ENCODE data around the gene DPEP2.

DPEP2 gene

GRCh38 chr16:67989322-67990017 lies 9.8 kb downstream of the DPEP2 start:
- no peaks in the 10 kb centered on the region for H3K9me3 ChIP-seq (ENCODE audit: control insufficient read depth, low read length)
- no peaks in the 10 kb centered on the region for H3K4me1 ChIP-seq (ENCODE audit: control insufficient read depth, insufficient read depth, low read length, poor library complexity, severe bottlenecking)
- no peak overlapping the region for H3K27ac ChIP-seq (ENCODE audit: low read depth, low read length, severe bottlenecking)
- H3K4me3 ChIP-seq (ENCODE audit: extremely low read depth, insufficient read depth, low read length, poor library complexity, severe bottlenecking), result no peak overlapping the region
- H3K36me3 ChIP-seq (ENCODE audit: control insufficient read depth, insufficient read depth, low read length), result no peaks in the 10 kb centered on the region
- 75 to 85% methylated on average over 5 to 8 of the region's 8 CpGs for WGBS, 2 experiments (ENCODE audit: insufficient coverage in 2 of 2)

GRCh38 chr16:67988675-67989074 lies 10.6 kb downstream of the DPEP2 start:
- 82 to 85% methylated on average over 3 of the region's 3 CpGs for WGBS, 2 experiments (ENCODE audit: insufficient coverage in 2 of 2)
- Histone ChIP-seq H3K27ac (ENCODE audit: low read depth, low read length, severe bottlenecking) (no peak overlapping the region), H3K4me3 (ENCODE audit: extremely low read depth, insufficient read depth, low read length, poor library complexity, severe bottlenecking) (no peak overlapping the region), H3K9me3 (ENCODE audit: control insufficient read depth, low read length) (no peaks in the 10 kb centered on the region), H3K4me1 (ENCODE audit: control insufficient read depth, insufficient read depth, low read length, poor library complexity, severe bottlenecking) (no peaks in the 10 kb centered on the region), H3K36me3 (ENCODE audit: control insufficient read depth, insufficient read depth, low read length) (no peaks in the 10 kb centered on the region)

- no peak overlapping the region for H3K27ac ChIP-seq (ENCODE audit: low read depth, low read length, severe bottlenecking)
- no peaks in the 10 kb centered on the region for H3K4me1 ChIP-seq (ENCODE audit: control insufficient read depth, insufficient read depth, low read length, poor library complexity, severe bottlenecking)
- no peaks in the 10 kb centered on the region for H3K36me3 ChIP-seq (ENCODE audit: control insufficient read depth, insufficient read depth, low read length)
- no peak overlapping the region for H3K4me3 ChIP-seq (ENCODE audit: extremely low read depth, insufficient read depth, low read length, poor library complexity, severe bottlenecking)
- H3K9me3 ChIP-seq (ENCODE audit: control insufficient read depth, low read length), result no peaks in the 10 kb centered on the region
- 91 to 95% methylated on average over 11 of the region's 11 CpGs for WGBS, 2 experiments (ENCODE audit: insufficient coverage in 2 of 2)
Measured at GRCh38 chr16:67987460-67988160, 11.7 kb downstream of the DPEP2 start.

GRCh38 chr16:67986949-67987348 lies 12.3 kb downstream of the DPEP2 start:
- 95 to 97% methylated on average over 4 of the region's 5 CpGs for WGBS, 2 experiments (ENCODE audit: insufficient coverage in 2 of 2)
- Histone ChIP-seq H3K36me3 (ENCODE audit: control insufficient read depth, insufficient read depth, low read length) (no peaks in the 10 kb centered on the region), H3K4me3 (ENCODE audit: extremely low read depth, insufficient read depth, low read length, poor library complexity, severe bottlenecking) (no peak overlapping the region), H3K4me1 (ENCODE audit: control insufficient read depth, insufficient read depth, low read length, poor library complexity, severe bottlenecking) (no peaks in the 10 kb centered on the region), H3K9me3 (ENCODE audit: control insufficient read depth, low read length) (no peaks in the 10 kb centered on the region), H3K27ac (ENCODE audit: low read depth, low read length, severe bottlenecking) (no peak overlapping the region)

- H3K27ac ChIP-seq (ENCODE audit: low read depth, low read length, severe bottlenecking), result no peak overlapping the region
- no peak overlapping the region for H3K4me3 ChIP-seq (ENCODE audit: extremely low read depth, insufficient read depth, low read length, poor library complexity, severe bottlenecking)
- H3K36me3 ChIP-seq (ENCODE audit: control insufficient read depth, insufficient read depth, low read length), result no peaks in the 10 kb centered on the region
- no peaks in the 10 kb centered on the region for H3K4me1 ChIP-seq (ENCODE audit: control insufficient read depth, insufficient read depth, low read length, poor library complexity, severe bottlenecking)
- 95 to 96% methylated on average over 38 to 42 of the region's 49 CpGs for WGBS, 2 experiments (ENCODE audit: insufficient coverage in 2 of 2)
- H3K9me3 ChIP-seq (ENCODE audit: control insufficient read depth, low read length), result no peaks in the 10 kb centered on the region
Measured at GRCh38 chr16:67982011-67982696, 17.1 kb downstream of the DPEP2 start.

GRCh38 chr16:67979955-67980678 lies 19.2 kb downstream of the DPEP2 start, which contains the start of gene DPEP3:
DPEP3 (minus strand) TSS chr16:67980499; CDS start chr16:67980380, 119 bp downstream.
- 90 to 96% methylated on average over 48 to 62 of the region's 62 CpGs for WGBS, 2 experiments (ENCODE audit: insufficient coverage in 2 of 2)
- no peak within 1 kb of the TSS for H3K4me3 ChIP-seq (ENCODE audit: extremely low read depth, insufficient read depth, low read length, poor library complexity, severe bottlenecking)
- H3K36me3 ChIP-seq (ENCODE audit: control insufficient read depth, insufficient read depth, low read length), result no peaks in the 10 kb centered on the region
- H3K9me3 ChIP-seq (ENCODE audit: control insufficient read depth, low read length), result no peaks in the 10 kb centered on the region
- no peaks in the 10 kb centered on the region for H3K4me1 ChIP-seq (ENCODE audit: control insufficient read depth, insufficient read depth, low read length, poor library complexity, severe bottlenecking)
- no peak within 1 kb of the TSS for H3K27ac ChIP-seq (ENCODE audit: low read depth, low read length, severe bottlenecking)

- 71 to 81% methylated on average over 5 to 6 of the region's 9 CpGs for WGBS, 2 experiments (ENCODE audit: insufficient coverage in 2 of 2)
- no peaks in the 10 kb centered on the region for H3K4me1 ChIP-seq (ENCODE audit: control insufficient read depth, insufficient read depth, low read length, poor library complexity, severe bottlenecking)
- no peak overlapping the region for H3K4me3 ChIP-seq (ENCODE audit: extremely low read depth, insufficient read depth, low read length, poor library complexity, severe bottlenecking)
- H3K9me3 ChIP-seq (ENCODE audit: control insufficient read depth, low read length), result no peaks in the 10 kb centered on the region
- H3K36me3 ChIP-seq (ENCODE audit: control insufficient read depth, insufficient read depth, low read length), result no peaks in the 10 kb centered on the region
- no peak overlapping the region for H3K27ac ChIP-seq (ENCODE audit: low read depth, low read length, severe bottlenecking)
Measured at GRCh38 chr16:67977469-67978227, 21.6 kb downstream of the DPEP2 start.

- Histone ChIP-seq H3K4me1 (ENCODE audit: control insufficient read depth, insufficient read depth, low read length, poor library complexity, severe bottlenecking) (no peaks in the 10 kb centered on the region), H3K36me3 (ENCODE audit: control insufficient read depth, insufficient read depth, low read length) (no peaks in the 10 kb centered on the region), H3K4me3 (ENCODE audit: extremely low read depth, insufficient read depth, low read length, poor library complexity, severe bottlenecking) (no peak overlapping the region), H3K9me3 (ENCODE audit: control insufficient read depth, low read length) (no peaks in the 10 kb centered on the region), H3K27ac (ENCODE audit: low read depth, low read length, severe bottlenecking) (no peak overlapping the region)
- WGBS, 2 experiments (ENCODE audit: insufficient coverage in 2 of 2), result 52 to 70% methylated on average over 5 of the region's 5 CpGs
Measured at GRCh38 chr16:67977005-67977404, 22.3 kb downstream of the DPEP2 start.

- no peaks in the 10 kb centered on the region for H3K9me3 ChIP-seq (ENCODE audit: control insufficient read depth, low read length)
- no peaks in the 10 kb centered on the region for H3K4me1 ChIP-seq (ENCODE audit: control insufficient read depth, insufficient read depth, low read length, poor library complexity, severe bottlenecking)
- no peak overlapping the region for H3K4me3 ChIP-seq (ENCODE audit: extremely low read depth, insufficient read depth, low read length, poor library complexity, severe bottlenecking)
- 86 to 100% methylated on average over 2 of the region's 2 CpGs for WGBS, 2 experiments (ENCODE audit: insufficient coverage in 2 of 2)
- H3K27ac ChIP-seq (ENCODE audit: low read depth, low read length, severe bottlenecking), result no peak overlapping the region
- H3K36me3 ChIP-seq (ENCODE audit: control insufficient read depth, insufficient read depth, low read length), result no peaks in the 10 kb centered on the region
Measured at GRCh38 chr16:67976205-67976604, 23.1 kb downstream of the DPEP2 start.

All from mesodermal cell (in vitro differentiated cells).